GM23248 (cell line): ENCODE data around the gene EHBP1L1. TPM values are rescaled to one million over a fixed set of nuclear protein-coding genes. Genes with fewer than 3 reads are reported as not detected.
A peak's percentile ranks its signal among the peaks of the same experiment; 100 is the strongest.

Source experiments
- DNase-seq: peaks from one replicate; pipeline ENCODE4 v3.0.0-alpha.2; 2015
- H2AFZ ChIP-seq: fragments of 200-600 bp; sonication (generic); 2 replicates; pipeline ENCODE4 v1.6.1; 2016; ENCODE audit warnings: antibody characterized with exemption
- H3F3A ChIP-seq: fragments of 200-600 bp; sonication (generic); 2 replicates; pipeline ENCODE4 v1.6.1; 2016; ENCODE audit warnings: mild to moderate bottlenecking, antibody characterized with exemption, mixed run types; ENCODE audit not compliant: insufficient read depth
- H3K27ac ChIP-seq: fragments of 200-600 bp; sonication (generic); 2 replicates; pipeline ENCODE4 v1.5.1; 2016; ENCODE audit warnings: mild to moderate bottlenecking
- H3K27me3 ChIP-seq: fragments of 200-600 bp; sonication (generic); replicated peaks from 2 replicates; pipeline ENCODE4 v1.6.1; 2016; ENCODE audit warnings: mild to moderate bottlenecking; ENCODE audit not compliant: insufficient read depth
- H3K36me3 ChIP-seq: fragments of 200-600 bp; sonication (generic); 2 replicates; pipeline ENCODE4 v1.6.1; 2016; ENCODE audit warnings: low read depth, mild to moderate bottlenecking
- H3K4me1 ChIP-seq: fragments of 200-600 bp; sonication (generic); 2 replicates; pipeline ENCODE4 v1.6.1; 2016; ENCODE audit warnings: mild to moderate bottlenecking; ENCODE audit not compliant: insufficient read depth
- H3K4me2 ChIP-seq: fragments of 200-600 bp; sonication (generic); one replicate; pipeline ENCODE4 v1.6.1; 2016; ENCODE audit warnings: mild to moderate bottlenecking; ENCODE audit not compliant: unreplicated experiment
- H3K4me3 ChIP-seq: fragments of 200-600 bp; sonication (generic); 2 replicates; pipeline ENCODE4 v1.5.1; 2016; ENCODE audit warnings: mild to moderate bottlenecking
- H3K79me2 ChIP-seq: fragments of 200-600 bp; sonication (generic); 2 replicates; pipeline ENCODE4 v1.6.1; 2016; ENCODE audit warnings: mild to moderate bottlenecking; ENCODE audit not compliant: insufficient read depth
- H3K9ac ChIP-seq: fragments of 200-600 bp; sonication (generic); 2 replicates; pipeline ENCODE4 v1.6.1; 2016; ENCODE audit warnings: mild to moderate bottlenecking
- H3K9me2 ChIP-seq: fragments of 200-600 bp; sonication (generic); 2 replicates; pipeline ENCODE4 v1.6.1; 2016; ENCODE audit warnings: mixed run types, mild to moderate bottlenecking, moderate library complexity; ENCODE audit not compliant: insufficient read depth
- H3K9me3 ChIP-seq: fragments of 200-600 bp; sonication (generic); one replicate; pipeline ENCODE4 v1.6.1; 2017; ENCODE audit warnings: low read depth
- H4K20me1 ChIP-seq: fragments of 200-600 bp; sonication (generic); 2 replicates; pipeline ENCODE4 v1.6.0; 2016; ENCODE audit not compliant: insufficient read depth
- EZH2 ChIP-seq: fragments of 200-600 bp; sonication (generic); IDR thresholded peaks from 2 replicates; pipeline ENCODE4 v1.6.1; 2018; ENCODE audit warnings: antibody characterized with exemption, mild to moderate bottlenecking; ENCODE audit not compliant: insufficient read depth, poor library complexity, severe bottlenecking
- EZH2phosphoT487 ChIP-seq: fragments of 200-600 bp; sonication (generic); IDR thresholded peaks from 2 replicates; pipeline ENCODE4 v1.6.1; 2018; ENCODE audit warnings: antibody characterized with exemption, moderate library complexity, mild to moderate bottlenecking, low read depth; ENCODE audit not compliant: insufficient read depth
- WGBS, 2 experiments: methylation state at CpG; one replicate each; pipeline ENCODE4 v1.1.6; 2015 to 2017; ENCODE audit warnings: low lambda C conversion rate in 2 of 2, low coverage in 1 of 2; ENCODE audit errors: missing lambda C conversion rate in 2 of 2; 5-methylcytosine and 5-hydroxymethylcytosine counted together
- in situ Hi-C: fragments of 300-500 bp; cut with MboI; formaldehyde crosslinking; loops from 2 replicates; pipeline ENCODE4 v1.15.0; 2020
- polyA plus RNA-seq: library from polyadenylated mRNA; unstranded; fragments of >200 nt; fragmentation: Nextera tagmentation; extraction: Ambion mirVana; gene quantifications from 2 replicates; pipeline ENCODE4 v1.2.1, GENCODE V29; 2016
- total RNA-seq: library from RNA; depleted of rRNA; stranded (reverse); fragments of >200 nt; shearing (Covaris generic); gene quantifications from 2 replicates; pipeline ENCODE4 v1.2.3, GENCODE V29; 2014

Gene EHBP1L1
- total and polyA plus RNA-seq, 2 experiments from 2014 or later = 11.5 to 85.5 TPM

GRCh38 chr11:65565624-65566453, 10.0 kb upstream of the EHBP1L1 start:
- H3K4me2 ChIP-seq = no peak overlapping the region
- H3F3A ChIP-seq = peaks cover 22% of the 10 kb centered on the region
- no peak overlapping the region for H3K4me3 ChIP-seq
- in situ Hi-C loops = no loop called here
- H3K79me2 ChIP-seq = peaks cover 38% of the 10 kb centered on the region
- H3K27me3 ChIP-seq = no peaks in the 10 kb centered on the region
- peak; percentile 50 for DNase-seq
- no peak overlapping the region for H2AFZ ChIP-seq
- peak overlapping the region; percentile 3; the same call in 1 of the 2 replicates for H3K9ac ChIP-seq
- H3K9me2 ChIP-seq = no peaks in the 10 kb centered on the region
- H3K9me3 ChIP-seq = no peaks in the 10 kb centered on the region
- no peaks in the 10 kb centered on the region for H4K20me1 ChIP-seq
- H3K4me1 ChIP-seq = peaks cover 19% of the 10 kb centered on the region
- no peak for TF ChIP-seq EZH2
- 66 to 73% methylated on average over 7 of the region's 7 CpGs for WGBS, 2 experiments
- H3K36me3 ChIP-seq = no peaks in the 10 kb centered on the region
- H3K27ac ChIP-seq = peak overlapping the region; percentile 46

DNA sequence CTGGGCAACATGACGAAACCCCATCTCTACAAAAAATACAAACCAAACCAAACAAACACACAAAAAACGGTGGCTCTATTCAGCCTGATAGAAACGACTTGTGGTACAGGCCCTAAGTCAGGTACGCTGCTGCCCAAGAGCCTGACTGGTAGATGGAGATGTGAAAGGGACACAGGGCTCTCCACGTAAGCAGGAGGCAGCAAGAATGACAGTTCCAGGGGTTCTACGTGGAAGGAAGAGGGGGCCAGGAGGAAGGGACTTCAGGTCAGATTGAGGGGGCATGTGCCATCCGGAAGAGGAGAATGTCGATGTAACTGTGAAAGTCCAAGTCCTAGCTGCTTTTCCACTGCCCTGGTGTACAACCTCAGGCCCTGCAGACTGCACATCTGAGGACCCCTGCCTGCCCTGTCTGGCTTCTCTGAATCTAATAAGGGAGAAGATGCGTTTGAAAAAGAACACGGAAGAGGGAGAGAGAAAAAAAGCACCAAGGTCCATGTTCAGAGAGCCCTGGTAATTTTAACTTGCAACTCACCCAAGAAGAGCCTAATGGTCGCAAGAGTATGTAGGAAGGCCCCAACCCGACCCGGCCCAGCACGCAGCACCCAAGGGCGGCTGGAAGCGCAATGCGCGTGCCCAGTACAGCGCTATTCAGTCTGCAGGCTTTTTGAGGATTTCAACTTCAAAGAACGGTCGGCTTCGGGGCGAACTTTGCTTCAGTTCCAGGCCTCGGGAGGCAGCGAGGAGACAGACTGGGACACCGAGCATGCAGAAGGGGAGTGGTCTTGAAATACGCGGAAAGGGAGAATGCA, 6.5 kb upstream of the EHBP1L1 start:
- Histone ChIP-seq H3K4me2 (peak overlapping the region; percentile 87), H4K20me1 (no peaks in the 10 kb centered on the region), H3K4me1 (peaks cover 37% of the 10 kb centered on the region), H3K27me3 (no peaks in the 10 kb centered on the region), H2AFZ (peak overlapping the region; percentile 89), H3K27ac (peak overlapping the region; percentile 89), H3F3A (peaks cover 10% of the 10 kb centered on the region), H3K9ac (peak overlapping the region; percentile 92), H3K9me2 (no peaks in the 10 kb centered on the region), H3K79me2 (peaks cover 60% of the 10 kb centered on the region), H3K9me3 (no peaks in the 10 kb centered on the region), H3K4me3 (peak overlapping the region; percentile 92), H3K36me3 (no peaks in the 10 kb centered on the region)
- DNase-seq = peak; percentile 17
- in situ Hi-C loops = no loop called here
- 8 to 9% methylated on average over 28 of the region's 28 CpGs for WGBS, 2 experiments
- TF ChIP-seq EZH2phosphoT487 (no peak), EZH2 (no peak)

DNA sequence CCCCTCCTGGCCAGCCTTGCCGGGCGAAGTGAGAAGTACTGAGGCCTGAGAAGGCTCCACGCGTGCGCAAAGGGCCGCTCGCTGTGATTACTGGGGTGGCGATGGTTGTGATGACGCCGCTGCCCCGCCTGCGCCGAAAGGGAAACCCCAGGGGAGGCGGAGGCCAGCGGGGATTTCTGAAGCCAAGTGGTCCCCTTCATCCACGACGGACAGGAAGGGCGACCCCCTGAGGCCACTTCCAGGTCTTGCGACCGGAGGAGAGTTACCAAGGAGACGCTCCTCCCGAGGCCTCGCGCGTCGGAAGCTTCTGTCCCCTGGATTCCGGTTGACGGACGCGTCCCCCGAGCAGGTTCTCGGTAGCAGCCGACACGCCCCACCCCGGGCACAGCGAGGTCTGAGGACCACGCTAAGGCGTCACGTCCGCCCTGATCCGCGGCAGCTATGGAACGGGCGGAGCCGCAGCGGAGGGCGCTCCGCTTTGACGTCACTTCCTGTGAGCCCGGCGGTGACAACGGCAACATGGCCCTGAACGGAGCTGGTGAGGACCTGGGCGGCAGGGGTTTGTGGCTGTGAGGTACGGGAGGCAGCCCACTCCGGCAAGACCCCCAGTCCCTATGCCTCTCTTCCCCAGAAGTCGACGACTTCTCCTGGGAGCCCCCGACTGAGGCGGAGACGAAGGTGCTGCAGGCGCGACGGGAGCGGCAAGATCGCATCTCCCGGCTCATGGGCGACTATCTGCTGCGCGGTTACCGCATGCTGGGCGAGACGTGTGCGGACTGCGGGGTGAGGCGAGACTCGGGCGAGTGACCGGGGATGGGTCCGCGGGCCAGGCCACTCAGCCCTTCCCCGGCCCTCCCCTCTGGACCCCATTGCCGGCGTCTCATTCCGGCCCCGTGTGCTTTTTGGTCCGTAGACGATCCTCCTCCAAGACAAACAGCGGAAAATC, 5.6 kb upstream of the EHBP1L1 start, which contains the start of gene ZNRD2:
TSS of gene ZNRD2 (plus strand) at position 505 of the 946 bp plus-strand sequence. CDS start at position 520, 15 bp downstream.
- Histone ChIP-seq H4K20me1 (no peaks in the 10 kb centered on the region), H3K79me2 (peaks cover 60% of the 10 kb centered on the region), H3K27me3 (no peaks in the 10 kb centered on the region), H3K36me3 (no peaks in the 10 kb centered on the region), H3K9me2 (no peaks in the 10 kb centered on the region), H2AFZ (peak within 1 kb of the TSS; percentile 89), H3K4me2 (peak within 1 kb of the TSS; percentile 87), H3K9ac (peak within 1 kb of the TSS; percentile 92), H3K27ac (peak within 1 kb of the TSS; percentile 89), H3F3A (peaks cover 17% of the 10 kb centered on the region), H3K4me1 (peaks cover 42% of the 10 kb centered on the region), H3K9me3 (no peaks in the 10 kb centered on the region), H3K4me3 (peak within 1 kb of the TSS; percentile 92)
- peak; percentile 100 for DNase-seq
- TF ChIP-seq EZH2 (no peak), EZH2phosphoT487 (no peak)
- 0 to 2% methylated on average over 62 to 86 of the region's 89 CpGs for WGBS, 2 experiments
- in situ Hi-C loops = no loop called here
